AG04450 (cell line): ENCODE results near the gene PAWR. TPM values are rescaled to one million over a fixed set of nuclear protein-coding genes. Genes with fewer than 3 reads are reported as not detected.

Experiments used
- CTCF ChIA-PET: fragments of 300-600, 350-600 bp; formaldehyde crosslinking; extraction: SDS; loops from one replicate; lab custom pipeline; 2022; ENCODE audit warnings: antibody characterized with exemption, inconsistent platforms; lab: Charles Lee
- POLR2A ChIA-PET: fragments of 350-600 bp; formaldehyde crosslinking; extraction: SDS; loops from one replicate; lab custom pipeline; 2021; ENCODE audit warnings: antibody characterized with exemption, inconsistent platforms; lab: Yijun Ruan, JAX
- DNase-seq: peaks from one replicate; pipeline ENCODE4 v3.0.0-alpha.2; 2011; ENCODE audit warnings: low read depth, low spot score
- H3K27ac ChIP-seq: one replicate; pipeline ENCODE4 v1.5.1; 2012; ENCODE audit warnings: low read depth, low read length, control low read depth
- H3K27me3 ChIP-seq: one replicate; pipeline ENCODE4 v1.6.0; 2012; ENCODE audit warnings: low read length; ENCODE audit not compliant: control insufficient read depth, insufficient read depth
- H3K4me3 ChIP-seq: 2 replicates; pipeline ENCODE4 v1.5.1; 2011; ENCODE audit warnings: mild to moderate bottlenecking, low read depth, low read length, control low read depth
- H3K9me3 ChIP-seq: 2 replicates; pipeline ENCODE4 v1.5.1; 2012; ENCODE audit warnings: low read length; ENCODE audit not compliant: control insufficient read depth, insufficient read depth
- polyA minus RNA-seq: library from RNA; depleted of rRNA, polyadenylated mRNA; stranded (reverse); fragments of >200 nt; gene quantifications from 2 replicates; pipeline ENCODE4 v1.2.3, GENCODE V29; 2011; rRNA and poly(A)+ RNA removed
- polyA plus RNA-seq: library from polyadenylated mRNA; depleted of rRNA; stranded (reverse); fragments of >200 nt; gene quantifications from 2 replicates; pipeline ENCODE4 v1.2.3, GENCODE V29; 2011; rRNA removed
- TF ChIP-seq, protein P1 (sequence below): IDR thresholded peaks from 2 replicates; pipeline ENCODE4 v1.5.1; 2011; ENCODE audit warnings: low read depth, low read length, control low read depth, inconsistent platforms

PAWR gene, protein sequence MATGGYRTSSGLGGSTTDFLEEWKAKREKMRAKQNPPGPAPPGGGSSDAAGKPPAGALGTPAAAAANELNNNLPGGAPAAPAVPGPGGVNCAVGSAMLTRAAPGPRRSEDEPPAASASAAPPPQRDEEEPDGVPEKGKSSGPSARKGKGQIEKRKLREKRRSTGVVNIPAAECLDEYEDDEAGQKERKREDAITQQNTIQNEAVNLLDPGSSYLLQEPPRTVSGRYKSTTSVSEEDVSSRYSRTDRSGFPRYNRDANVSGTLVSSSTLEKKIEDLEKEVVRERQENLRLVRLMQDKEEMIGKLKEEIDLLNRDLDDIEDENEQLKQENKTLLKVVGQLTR
- polyA plus RNA-seq (11.2 and 15.7 TPM in 2 replicates), polyA minus RNA-seq (9.7 and 16.4 TPM in 2 replicates)

DNA sequence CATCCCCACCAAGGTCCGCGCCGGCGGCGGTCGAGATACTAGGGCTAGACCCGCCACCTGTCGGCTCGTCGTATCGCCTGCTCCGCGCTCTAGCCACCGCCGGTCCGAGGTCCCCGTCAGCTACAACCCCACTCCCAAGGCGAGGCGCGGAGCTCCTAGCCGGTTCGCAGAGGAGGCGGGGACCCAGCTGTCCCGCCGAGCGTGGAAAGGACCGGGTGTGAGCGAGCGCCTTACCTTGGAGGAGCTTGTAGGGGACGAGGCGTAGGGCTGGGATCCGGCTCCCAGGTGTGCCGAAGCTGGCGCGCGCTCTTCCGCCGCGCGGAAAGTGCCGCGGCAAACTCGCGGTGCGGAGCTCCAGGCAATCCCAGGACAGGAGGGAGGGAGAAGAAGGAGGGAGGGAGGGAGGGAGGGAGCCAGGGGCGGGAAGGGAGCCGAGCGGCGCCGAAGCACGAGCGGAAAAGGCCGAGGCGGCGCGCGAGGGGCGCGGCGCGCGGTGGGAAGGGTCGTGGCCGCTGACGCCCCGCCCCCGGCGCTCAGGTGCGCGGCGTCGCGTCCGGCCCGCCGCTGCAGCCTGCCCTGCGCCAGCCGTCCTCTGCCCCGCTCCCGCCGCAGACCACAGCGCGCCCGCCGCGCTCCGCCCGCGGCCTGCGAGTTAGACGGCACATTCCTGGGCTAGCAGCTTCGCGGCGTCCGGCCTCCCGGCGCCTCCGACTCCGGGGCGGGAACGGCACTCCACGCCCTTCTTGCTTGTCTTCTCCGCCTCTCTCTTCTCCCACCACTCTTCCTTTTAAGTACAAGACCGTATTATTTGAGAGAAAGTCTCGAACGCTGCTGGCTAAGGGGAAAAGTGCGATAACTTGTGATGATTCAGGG, at the start of gene PAWR:
Gene PAWR, minus strand, starts transcription at position 327 of the 873 bp plus-strand sequence. CDS start 720 bp downstream, outside the sequence.
- Histone ChIP-seq H3K4me3 (peak within 1 kb of the TSS; percentile 90), H3K9me3 (no peaks in the 10 kb centered on the region; the same call in 1 of the 2 replicates), H3K27me3 (no peaks in the 10 kb centered on the region), H3K27ac (peak within 1 kb of the TSS; percentile 94)
- DNase-seq, result no peak
- POLR2A ChIA-PET, result interaction anchor here (1.0 to 2.0 kb wide), 2 partner anchors 32 to 143 kb away, joined by 3 to 5 read pairs; no protein-coding TSS in a partner anchor
- CTCF ChIA-PET, result interaction anchor here (0.6 to 2.0 kb wide), 2 partner anchors 83 to 132 kb away, joined by 5 to 6 read pairs; no protein-coding TSS in a partner anchor
- TF ChIP-seq, protein P1, sequence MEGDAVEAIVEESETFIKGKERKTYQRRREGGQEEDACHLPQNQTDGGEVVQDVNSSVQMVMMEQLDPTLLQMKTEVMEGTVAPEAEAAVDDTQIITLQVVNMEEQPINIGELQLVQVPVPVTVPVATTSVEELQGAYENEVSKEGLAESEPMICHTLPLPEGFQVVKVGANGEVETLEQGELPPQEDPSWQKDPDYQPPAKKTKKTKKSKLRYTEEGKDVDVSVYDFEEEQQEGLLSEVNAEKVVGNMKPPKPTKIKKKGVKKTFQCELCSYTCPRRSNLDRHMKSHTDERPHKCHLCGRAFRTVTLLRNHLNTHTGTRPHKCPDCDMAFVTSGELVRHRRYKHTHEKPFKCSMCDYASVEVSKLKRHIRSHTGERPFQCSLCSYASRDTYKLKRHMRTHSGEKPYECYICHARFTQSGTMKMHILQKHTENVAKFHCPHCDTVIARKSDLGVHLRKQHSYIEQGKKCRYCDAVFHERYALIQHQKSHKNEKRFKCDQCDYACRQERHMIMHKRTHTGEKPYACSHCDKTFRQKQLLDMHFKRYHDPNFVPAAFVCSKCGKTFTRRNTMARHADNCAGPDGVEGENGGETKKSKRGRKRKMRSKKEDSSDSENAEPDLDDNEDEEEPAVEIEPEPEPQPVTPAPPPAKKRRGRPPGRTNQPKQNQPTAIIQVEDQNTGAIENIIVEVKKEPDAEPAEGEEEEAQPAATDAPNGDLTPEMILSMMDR, result peak; percentile 28; the same call in 1 of the 2 replicates

DNA sequence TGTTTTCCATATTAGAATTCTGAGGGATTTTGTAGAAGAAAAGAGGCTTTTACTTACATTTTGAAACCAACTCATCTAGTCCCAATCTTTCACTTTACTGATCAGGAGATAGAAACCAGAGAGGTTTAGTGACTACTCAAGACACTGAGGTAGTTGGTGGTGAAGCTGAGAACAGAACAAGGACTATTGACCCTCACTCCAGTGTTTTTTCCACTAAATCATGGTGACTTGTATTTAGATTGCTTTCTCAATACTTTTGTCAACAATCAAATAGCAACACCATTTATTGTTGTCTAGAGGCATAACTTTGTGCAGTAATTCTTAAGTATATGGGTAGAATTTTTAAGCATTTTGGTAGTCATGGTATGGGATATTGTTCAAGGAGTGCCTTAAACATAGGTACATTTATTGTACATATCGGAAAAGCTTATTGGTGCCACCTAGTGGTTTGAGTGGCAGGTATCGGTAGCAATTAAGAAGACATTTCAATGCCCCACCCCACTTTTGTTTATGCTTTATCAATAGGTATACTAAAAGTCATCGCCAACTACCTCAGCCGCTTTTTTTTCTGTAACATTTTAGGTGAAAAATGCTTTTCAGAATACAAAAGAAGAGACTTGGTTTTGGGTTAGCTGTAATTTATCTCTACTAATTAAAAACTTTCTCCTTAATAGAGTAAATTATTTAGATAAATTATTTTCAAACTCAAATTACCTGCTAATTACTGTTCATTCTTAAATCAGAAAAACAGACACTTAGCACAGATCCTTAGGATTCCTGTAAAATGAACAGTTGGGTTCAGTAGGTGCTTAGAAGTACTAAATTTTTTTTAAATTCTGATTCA, 47.3 kb upstream of the PAWR start:
- Histone ChIP-seq H3K27me3 (no peaks in the 10 kb centered on the region), H3K4me3 (no peak overlapping the region), H3K27ac (no peak overlapping the region), H3K9me3 (no peaks in the 10 kb centered on the region)
- TF ChIP-seq, protein P1, result peak; percentile 71
- DNase-seq, result no peak
- ChIA-PET CTCF (interaction anchor here (0.5 to 2.2 kb wide), 28 partner anchors 9 to 1681 kb away, joined by 3 to 14 read pairs (median 4); no protein-coding TSS in a partner anchor), POLR2A (no interaction called here)

DNA sequence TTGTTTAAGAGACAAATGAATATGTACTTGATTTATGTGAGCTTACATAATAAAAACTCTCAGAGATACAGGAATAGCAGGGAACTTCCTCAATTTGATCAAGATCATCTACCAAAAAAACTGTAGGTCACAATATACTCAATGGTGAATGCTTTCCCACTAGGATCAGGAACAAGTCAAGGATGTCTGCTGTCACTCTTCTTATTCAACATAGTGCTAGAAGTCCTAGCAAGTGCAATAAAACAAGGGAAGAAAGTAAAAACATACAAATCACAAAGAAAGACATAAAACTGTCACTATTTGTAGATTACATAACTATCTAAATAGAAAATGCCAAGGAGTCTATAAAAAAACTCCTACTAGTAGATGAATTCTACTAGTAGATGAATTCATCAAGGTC, 41.9 kb upstream of the PAWR start:
- CTCF ChIA-PET, result no interaction called here

DNA sequence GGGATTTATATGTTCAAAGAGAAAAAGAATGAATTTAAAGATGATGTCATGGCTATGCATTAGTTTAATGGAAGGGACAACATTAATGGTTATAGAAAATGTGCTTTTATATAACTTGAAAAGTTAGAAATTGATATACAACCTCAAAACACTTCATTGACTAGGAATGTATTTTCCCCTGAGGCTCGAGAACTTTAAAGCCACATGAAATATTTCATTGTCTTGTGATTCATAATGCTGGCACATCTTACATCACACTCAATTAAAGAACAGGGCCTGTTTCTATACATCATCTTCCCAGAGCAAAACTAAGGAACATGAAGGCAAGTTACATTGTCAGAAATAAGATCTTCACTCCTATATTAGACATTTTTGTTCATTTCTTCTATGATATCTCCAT, 35.2 kb upstream of the PAWR start:
- Histone ChIP-seq H3K27me3 (no peaks in the 10 kb centered on the region), H3K27ac (no peak overlapping the region), H3K9me3 (no peaks in the 10 kb centered on the region), H3K4me3 (no peak overlapping the region)
- TF ChIP-seq, protein P1, result no peak
- POLR2A ChIA-PET, result interaction anchor here (0.6 kb wide), 1 partner anchor 232 kb away, joined by 3 read pairs; no protein-coding TSS in a partner anchor
- CTCF ChIA-PET, result interaction anchor here (0.5 kb wide), 1 partner anchor 11 kb away, joined by 3 read pairs; no protein-coding TSS in a partner anchor
- DNase-seq, result peak; percentile 24

More for the DNA sequence above, 41.9 kb upstream of the PAWR start:
- POLR2A ChIA-PET, result no interaction called here
- no peak for DNase-seq
- TF ChIP-seq, protein P1, result no peak
- Histone ChIP-seq H3K27me3 (no peaks in the 10 kb centered on the region), H3K27ac (no peak overlapping the region), H3K4me3 (no peak overlapping the region), H3K9me3 (no peaks in the 10 kb centered on the region)
